ENCODE measurements around the gene CLTCL1.
"Not testable (repeated sequence)": the region's sequence is repeated elsewhere in the genome, so short reads cannot be mapped to it uniquely, and the experiment has no call there.

The CLTCL1 gene

GRCh38 chr22:19290400-19291217 lies 910 bp downstream of the CLTCL1 start:
- no peak for DNase-seq

GRCh38 chr22:19289475-19290161 lies 1.9 kb downstream of the CLTCL1 start:
- no peak for DNase-seq

- no peak for DNase-seq
Measured at GRCh38 chr22:19287889-19288288, 3.6 kb downstream of the CLTCL1 start.

GRCh38 chr22:19287076-19287707 lies 4.3 kb downstream of the CLTCL1 start:
- DNase-seq, result no peak

GRCh38 chr22:19285831-19286230 lies 5.7 kb downstream of the CLTCL1 start:
- DNase-seq, result no peak

GRCh38 chr22:19279143-19279542 lies 12.4 kb downstream of the CLTCL1 start:
- DNase-seq, result not testable (repeated sequence)

- DNase-seq, result no peak
Measured at GRCh38 chr22:19277785-19278184, 13.7 kb downstream of the CLTCL1 start.

GRCh38 chr22:19275919-19276600 lies 15.5 kb downstream of the CLTCL1 start:
- no peak for DNase-seq

GRCh38 chr22:19275513-19275912 lies 16.0 kb downstream of the CLTCL1 start:
- no peak for DNase-seq

GRCh38 chr22:19275104-19275503 lies 16.4 kb downstream of the CLTCL1 start:
- DNase-seq, result no peak

- no peak for DNase-seq
Measured at GRCh38 chr22:19271856-19272535, 19.5 kb downstream of the CLTCL1 start.

GRCh38 chr22:19271273-19271855 lies 20.2 kb downstream of the CLTCL1 start:
- no peak for DNase-seq

- no peak for DNase-seq
Measured at GRCh38 chr22:19270873-19271272, 20.6 kb downstream of the CLTCL1 start.

- no peak for DNase-seq
Measured at GRCh38 chr22:19266547-19267086, 24.9 kb downstream of the CLTCL1 start.

- no peak for DNase-seq
Measured at GRCh38 chr22:19265779-19266178, 25.7 kb downstream of the CLTCL1 start.

- DNase-seq, result no peak
Measured at GRCh38 chr22:19260804-19261203, 30.7 kb downstream of the CLTCL1 start.

- DNase-seq, result no peak
Measured at GRCh38 chr22:19260194-19260593, 31.3 kb downstream of the CLTCL1 start.

GRCh38 chr22:19258968-19259288 lies 32.6 kb downstream of the CLTCL1 start:
- not testable (repeated sequence) for DNase-seq

GRCh38 chr22:19258371-19258770 lies 33.1 kb downstream of the CLTCL1 start:
- DNase-seq, result no peak

- DNase-seq, result not testable (repeated sequence)
Measured at GRCh38 chr22:19256362-19256761, 35.2 kb downstream of the CLTCL1 start.

- no peak for DNase-seq
Measured at GRCh38 chr22:19253143-19253542, 38.4 kb downstream of the CLTCL1 start.

All from right kidney (tissue), 1 donor.